Right lobe of liver (tissue), 4 donors: Measurements from ENCODE around the gene VPS26A.

Experiments
- POLR2A ChIP-seq: fragments of 450-650 bp; IDR thresholded peaks from one replicate; pipeline ENCODE4 v1.6.1; 2017; ENCODE audit warnings: antibody characterized with exemption, mild to moderate bottlenecking
- TF ChIP-seq, protein P1 (sequence below), 4 donors: fragments of 200-600 bp in 3 of 4; fragments of 450-650 bp in 1 of 4; IDR thresholded peaks; one replicate each; pipeline versions ENCODE4 v1.5.1 to v1.8.0; 2016 to 2022; ENCODE audit warnings: antibody characterized with exemption in 4 of 4, mild to moderate bottlenecking in 2 of 4
- donor health status: DM: no; HTN: no; CAD: no.
- donor health status: DM: no; HTN: no; CAD: no.
- donor health status: DM: no; HTN: yes; CAD: no.

DNA sequence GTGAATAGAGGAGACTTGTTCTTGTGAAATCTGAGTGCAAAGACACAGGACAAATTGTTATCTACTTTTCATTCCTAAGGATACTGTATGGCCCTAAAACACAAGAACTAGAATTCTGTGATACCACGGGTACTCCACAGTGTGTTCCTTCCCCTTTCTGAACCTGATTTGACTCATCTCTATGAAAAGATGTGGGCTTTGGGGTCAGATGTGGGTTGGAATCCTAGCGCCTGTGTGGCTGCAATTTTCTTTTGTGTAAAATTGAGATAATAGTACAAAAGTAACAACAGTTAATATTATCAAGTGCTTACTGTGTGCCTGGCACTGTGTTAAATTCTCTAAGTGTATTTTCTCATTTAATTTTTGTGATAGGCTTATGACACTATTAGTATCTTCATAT, 27.9 kb upstream of the VPS26A start:
- TF ChIP-seq, protein P1, sequence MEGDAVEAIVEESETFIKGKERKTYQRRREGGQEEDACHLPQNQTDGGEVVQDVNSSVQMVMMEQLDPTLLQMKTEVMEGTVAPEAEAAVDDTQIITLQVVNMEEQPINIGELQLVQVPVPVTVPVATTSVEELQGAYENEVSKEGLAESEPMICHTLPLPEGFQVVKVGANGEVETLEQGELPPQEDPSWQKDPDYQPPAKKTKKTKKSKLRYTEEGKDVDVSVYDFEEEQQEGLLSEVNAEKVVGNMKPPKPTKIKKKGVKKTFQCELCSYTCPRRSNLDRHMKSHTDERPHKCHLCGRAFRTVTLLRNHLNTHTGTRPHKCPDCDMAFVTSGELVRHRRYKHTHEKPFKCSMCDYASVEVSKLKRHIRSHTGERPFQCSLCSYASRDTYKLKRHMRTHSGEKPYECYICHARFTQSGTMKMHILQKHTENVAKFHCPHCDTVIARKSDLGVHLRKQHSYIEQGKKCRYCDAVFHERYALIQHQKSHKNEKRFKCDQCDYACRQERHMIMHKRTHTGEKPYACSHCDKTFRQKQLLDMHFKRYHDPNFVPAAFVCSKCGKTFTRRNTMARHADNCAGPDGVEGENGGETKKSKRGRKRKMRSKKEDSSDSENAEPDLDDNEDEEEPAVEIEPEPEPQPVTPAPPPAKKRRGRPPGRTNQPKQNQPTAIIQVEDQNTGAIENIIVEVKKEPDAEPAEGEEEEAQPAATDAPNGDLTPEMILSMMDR (IDR thresholded peaks at IDR 0.05) = no peak
- no peak for TF ChIP-seq POLR2A
